HepG2 (cell line): ENCODE measurements around the gene PTPRN. TPM values are rescaled to one million over a fixed set of nuclear protein-coding genes. Genes with fewer than 3 reads are reported as not detected.

ENCODE experiments used
- ASH2L ChIP-seq: fragments of 300-600, 200-600 bp; sonication (generic); IDR thresholded peaks from 2 replicates; pipeline ENCODE4 v1.7.0; 2017; ENCODE audit warnings: low read depth, mild to moderate bottlenecking, moderate library complexity, mixed read lengths, low read length; ENCODE audit not compliant: insufficient read length
- FLYWCH1 ChIP-seq: sonication (generic); formaldehyde crosslinking; IDR thresholded peaks from 2 replicates; pipeline ENCODE4 v1.8.1; 2023; ENCODE audit warnings: mild to moderate bottlenecking, missing genetic modification reagents
- FOXJ3 ChIP-seq: sonication (generic); formaldehyde crosslinking; IDR thresholded peaks from 2 replicates; pipeline ENCODE4 v1.4.0; 2020; ENCODE audit warnings: missing genetic modification reagents, mild to moderate bottlenecking, borderline replicate concordance
- GTF3A ChIP-seq: sonication (generic); formaldehyde crosslinking; conservative IDR thresholded peaks from 2 replicates; pipeline ENCODE4 v1.4.0; 2020; ENCODE audit warnings: mild to moderate bottlenecking, missing genetic modification reagents
- KLF13 ChIP-seq: sonication (generic); formaldehyde crosslinking; IDR thresholded peaks from 2 replicates; pipeline ENCODE4 v1.4.0; 2020; ENCODE audit warnings: mild to moderate bottlenecking, missing genetic modification reagents
- KMT2B ChIP-seq: IDR thresholded peaks from 2 replicates; pipeline ENCODE4 v1.6.1; 2016; ENCODE audit warnings: missing genetic modification reagents, missing compliant biosample characterization
- MIXL1 ChIP-seq: IDR thresholded peaks from 2 replicates; pipeline ENCODE4 v1.6.1; 2016
- MYC ChIP-seq: sonication (generic); formaldehyde crosslinking; IDR thresholded peaks from 2 replicates; pipeline ENCODE4 v1.9.0; 2021; ENCODE audit warnings: missing genetic modification reagents, borderline replicate concordance
- NCOA1 ChIP-seq: sonication (generic); formaldehyde crosslinking; IDR thresholded peaks from 2 replicates; pipeline ENCODE4 v1.9.0; 2021; ENCODE audit warnings: missing genetic modification reagents
- NFRKB ChIP-seq: fragments of 450-650 bp; IDR thresholded peaks from 2 replicates; pipeline ENCODE4 v1.6.1; 2017
- NPAS2 ChIP-seq: sonication (generic); formaldehyde crosslinking; IDR thresholded peaks from 2 replicates; pipeline ENCODE4 v1.8.0; 2022; ENCODE audit warnings: mild to moderate bottlenecking, missing genetic modification reagents, borderline replicate concordance
- PAX8 ChIP-seq: sonication (generic); formaldehyde crosslinking; IDR thresholded peaks from 2 replicates; pipeline ENCODE4 v1.8.0; 2022; ENCODE audit warnings: mild to moderate bottlenecking, missing genetic modification reagents, borderline replicate concordance
- RARG ChIP-seq: sonication (generic); formaldehyde crosslinking; IDR thresholded peaks from 2 replicates; pipeline ENCODE4 v1.4.0; 2020; ENCODE audit warnings: low read depth, mild to moderate bottlenecking, missing genetic modification reagents
- TMF1 ChIP-seq: sonication (generic); formaldehyde crosslinking; IDR thresholded peaks from 2 replicates; pipeline ENCODE4 v1.8.1; 2022; ENCODE audit warnings: low read depth, missing genetic modification reagents
- TOE1 ChIP-seq: sonication (generic); formaldehyde crosslinking; IDR thresholded peaks from 2 replicates; pipeline ENCODE4 v1.4.0; 2020; ENCODE audit warnings: mild to moderate bottlenecking, missing genetic modification reagents
- ZBTB3 ChIP-seq: sonication (generic); formaldehyde crosslinking; IDR thresholded peaks from 2 replicates; pipeline ENCODE4 v1.4.0; 2020; ENCODE audit warnings: low read depth, mild to moderate bottlenecking, moderate library complexity, missing genetic modification reagents, borderline replicate concordance
- ZFAT ChIP-seq: sonication (generic); formaldehyde crosslinking; conservative IDR thresholded peaks from 2 replicates; pipeline ENCODE4 v1.8.1; 2023; ENCODE audit warnings: missing genetic modification reagents, inconsistent platforms
- ZFP41 ChIP-seq: sonication (generic); formaldehyde crosslinking; IDR thresholded peaks from 2 replicates; pipeline ENCODE4 v1.4.0; 2020; ENCODE audit warnings: mild to moderate bottlenecking, missing genetic modification reagents, borderline replicate concordance
- ZNF329 ChIP-seq: sonication (generic); formaldehyde crosslinking; IDR thresholded peaks from 2 replicates; pipeline ENCODE4 v1.9.0; 2021; ENCODE audit warnings: low read depth, mild to moderate bottlenecking, missing genetic modification reagents
- ZNF430 ChIP-seq: sonication (generic); formaldehyde crosslinking; IDR thresholded peaks from 2 replicates; pipeline ENCODE4 v1.9.0; 2021; ENCODE audit warnings: mild to moderate bottlenecking, missing genetic modification reagents
- ZNF558 ChIP-seq: sonication (generic); formaldehyde crosslinking; IDR thresholded peaks from 2 replicates; pipeline ENCODE4 v1.9.0; 2022; ENCODE audit warnings: mild to moderate bottlenecking, missing genetic modification reagents, borderline replicate concordance
- ZNF577 ChIP-seq: sonication (generic); formaldehyde crosslinking; IDR thresholded peaks from 2 replicates; pipeline ENCODE4 v1.4.0; 2020; ENCODE audit warnings: mild to moderate bottlenecking, low read depth, missing genetic modification reagents, borderline replicate concordance
- ZNF615 ChIP-seq: sonication (generic); formaldehyde crosslinking; IDR thresholded peaks from 2 replicates; pipeline ENCODE4 v1.5.0; 2020; ENCODE audit warnings: mild to moderate bottlenecking, missing genetic modification reagents, borderline replicate concordance
- ZSCAN21 ChIP-seq: sonication (generic); formaldehyde crosslinking; IDR thresholded peaks from 2 replicates; pipeline ENCODE4 v1.8.0; 2022; ENCODE audit warnings: mild to moderate bottlenecking, missing genetic modification reagents, moderate library complexity, borderline replicate concordance
- polyA plus RNA-seq, 8 experiments: library from polyadenylated mRNA; depleted of rRNA in 3 of 8; stranded (reverse) in 7 of 8; unstranded in 1 of 8; fragments of >200 nt; fragmentation: Illumina TruSeq in 4 of 8; extraction: Trizol in 4 of 8; gene quantifications; 2 replicates each; pipeline versions ENCODE4 v1.2.1 to v1.2.3, GENCODE V29; 2011 to 2016; ENCODE audit warnings: low read depth in 4 of 8, missing spikeins in 1 of 8, mixed read lengths in 1 of 8; ENCODE audit not compliant: insufficient read depth in 1 of 8
- total RNA-seq, 5 experiments: library from RNA; depleted of rRNA; stranded (reverse); fragments of >200 nt; fragmentation: Illumina TruSeq; extraction: Trizol; gene quantifications; 2 replicates each; pipeline ENCODE4 v1.2.3, GENCODE V29; 2016; ENCODE audit warnings: low read depth in 1 of 5
- TF ChIP-seq, protein P1 (sequence below): sonication (generic); formaldehyde crosslinking; IDR thresholded peaks from 2 replicates; pipeline ENCODE4 v1.4.0; 2020; ENCODE audit warnings: mild to moderate bottlenecking, missing genetic modification reagents
- TF ChIP-seq, protein P2 (sequence below): sonication (generic); formaldehyde crosslinking; conservative IDR thresholded peaks from 2 replicates; pipeline ENCODE4 v1.5.0; 2020; ENCODE audit warnings: missing genetic modification reagents
- TF ChIP-seq, protein P3 (sequence below): sonication (generic); formaldehyde crosslinking; IDR thresholded peaks from 2 replicates; pipeline ENCODE4 v1.5.0; 2020; ENCODE audit warnings: missing genetic modification reagents

The PTPRN gene
- total and polyA plus RNA-seq, 2 of the 13 experiments (the other 11 are each of a cell fraction or from before 2014, with no cell fraction given) = 0.26 TPM; not detected in 1

DNA sequence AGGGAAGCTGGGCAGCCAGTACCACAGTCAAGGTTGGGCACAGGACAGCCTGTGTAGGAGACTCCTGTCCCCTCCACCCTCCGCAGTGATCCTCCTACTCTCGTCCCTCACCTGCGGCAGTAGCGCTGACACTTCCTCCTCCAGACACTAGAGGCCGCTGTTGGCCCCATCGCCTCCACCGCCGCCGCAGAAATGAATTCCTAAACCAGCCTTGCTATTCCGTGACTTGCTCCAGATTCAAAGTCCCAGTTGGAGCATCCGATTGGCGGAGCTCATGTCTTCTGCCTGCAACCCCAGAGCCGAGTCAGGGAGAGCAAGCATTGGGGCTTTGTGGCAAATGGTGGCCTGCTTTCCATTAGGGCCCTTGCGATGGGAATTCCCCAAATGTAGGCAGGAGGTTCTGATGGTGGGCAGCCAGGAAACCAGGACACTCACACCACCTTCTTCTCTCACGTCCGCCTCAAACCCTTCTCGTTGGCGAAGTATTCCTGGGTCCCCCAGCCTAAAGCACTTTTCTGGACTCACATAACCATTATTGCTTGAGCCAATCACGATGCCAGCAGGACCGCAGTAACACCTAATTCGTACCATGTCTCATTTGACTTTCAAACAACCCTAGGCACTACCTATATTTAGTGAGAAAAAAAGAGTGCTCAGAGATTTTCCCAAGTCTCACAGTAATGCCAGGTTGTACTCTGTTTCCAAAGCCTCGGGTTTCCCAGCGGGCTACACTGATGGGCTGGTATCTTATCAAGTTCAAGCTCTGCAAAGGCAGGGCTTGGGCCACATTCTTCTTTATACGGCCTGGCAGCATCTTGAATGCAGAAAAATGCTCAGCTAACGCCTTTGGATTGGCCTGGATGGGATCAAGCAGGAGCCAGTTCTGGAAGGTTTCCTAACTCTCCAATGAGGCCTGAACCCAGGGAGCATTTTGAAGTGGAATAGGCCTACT, 31.2 kb downstream of the PTPRN start (continued):
- TF ChIP-seq, protein P1, sequence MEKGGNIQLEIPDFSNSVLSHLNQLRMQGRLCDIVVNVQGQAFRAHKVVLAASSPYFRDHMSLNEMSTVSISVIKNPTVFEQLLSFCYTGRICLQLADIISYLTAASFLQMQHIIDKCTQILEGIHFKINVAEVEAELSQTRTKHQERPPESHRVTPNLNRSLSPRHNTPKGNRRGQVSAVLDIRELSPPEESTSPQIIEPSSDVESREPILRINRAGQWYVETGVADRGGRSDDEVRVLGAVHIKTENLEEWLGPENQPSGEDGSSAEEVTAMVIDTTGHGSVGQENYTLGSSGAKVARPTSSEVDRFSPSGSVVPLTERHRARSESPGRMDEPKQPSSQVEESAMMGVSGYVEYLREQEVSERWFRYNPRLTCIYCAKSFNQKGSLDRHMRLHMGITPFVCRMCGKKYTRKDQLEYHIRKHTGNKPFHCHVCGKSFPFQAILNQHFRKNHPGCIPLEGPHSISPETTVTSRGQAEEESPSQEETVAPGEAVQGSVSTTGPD (CRISPR knock-in tag) = no peak
- TF ChIP-seq RARG (CRISPR knock-in tag) = no peak
- TF ChIP-seq NPAS2 = no peak
- TF ChIP-seq FLYWCH1 (CRISPR knock-in tag) = no peak
- no peak for TF ChIP-seq ASH2L
- TF ChIP-seq, protein P2, sequence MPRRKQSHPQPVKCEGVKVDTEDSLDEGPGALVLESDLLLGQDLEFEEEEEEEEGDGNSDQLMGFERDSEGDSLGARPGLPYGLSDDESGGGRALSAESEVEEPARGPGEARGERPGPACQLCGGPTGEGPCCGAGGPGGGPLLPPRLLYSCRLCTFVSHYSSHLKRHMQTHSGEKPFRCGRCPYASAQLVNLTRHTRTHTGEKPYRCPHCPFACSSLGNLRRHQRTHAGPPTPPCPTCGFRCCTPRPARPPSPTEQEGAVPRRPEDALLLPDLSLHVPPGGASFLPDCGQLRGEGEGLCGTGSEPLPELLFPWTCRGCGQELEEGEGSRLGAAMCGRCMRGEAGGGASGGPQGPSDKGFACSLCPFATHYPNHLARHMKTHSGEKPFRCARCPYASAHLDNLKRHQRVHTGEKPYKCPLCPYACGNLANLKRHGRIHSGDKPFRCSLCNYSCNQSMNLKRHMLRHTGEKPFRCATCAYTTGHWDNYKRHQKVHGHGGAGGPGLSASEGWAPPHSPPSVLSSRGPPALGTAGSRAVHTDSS (CRISPR knock-in tag) = no peak
- TF ChIP-seq ZNF430 = no peak
- no peak for TF ChIP-seq NCOA1 (CRISPR knock-in tag)
- TF ChIP-seq TOE1 = no peak
- TF ChIP-seq FOXJ3 (CRISPR knock-in tag) = no peak; the same call in 1 of the 2 replicates
- TF ChIP-seq NFRKB = no peak
- no peak for TF ChIP-seq ZFP41 (CRISPR knock-in tag)
- TF ChIP-seq, protein P3, sequence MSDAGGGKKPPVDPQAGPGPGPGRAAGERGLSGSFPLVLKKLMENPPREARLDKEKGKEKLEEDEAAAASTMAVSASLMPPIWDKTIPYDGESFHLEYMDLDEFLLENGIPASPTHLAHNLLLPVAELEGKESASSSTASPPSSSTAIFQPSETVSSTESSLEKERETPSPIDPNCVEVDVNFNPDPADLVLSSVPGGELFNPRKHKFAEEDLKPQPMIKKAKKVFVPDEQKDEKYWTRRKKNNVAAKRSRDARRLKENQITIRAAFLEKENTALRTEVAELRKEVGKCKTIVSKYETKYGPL (CRISPR knock-in tag) = no peak
- no peak; the same call in 1 of the 2 replicates for TF ChIP-seq MYC (CRISPR knock-in tag)
- TF ChIP-seq ZNF615 (CRISPR knock-in tag) = no peak
- no peak for TF ChIP-seq ZNF577 (CRISPR knock-in tag)
- no peak for TF ChIP-seq ZNF558 (CRISPR knock-in tag)
- TF ChIP-seq MIXL1 = 0 out of 2 replicates have a peak, but pooled peaks have one; percentile 27
- no peak; the same call in 1 of the 2 replicates for TF ChIP-seq TMF1 (CRISPR knock-in tag)
- no peak for TF ChIP-seq ZNF329 (CRISPR knock-in tag)
- TF ChIP-seq GTF3A (CRISPR knock-in tag) = no peak
- TF ChIP-seq ZSCAN21 (CRISPR knock-in tag) = no peak
- peak; percentile 35; the same call in 1 of the 2 replicates for TF ChIP-seq KMT2B (CRISPR knock-in tag)
- TF ChIP-seq KLF13 (CRISPR knock-in tag) = no peak; the same call in 1 of the 2 replicates
- no peak for TF ChIP-seq ZFAT
- no peak for TF ChIP-seq PAX8 (CRISPR knock-in tag)
- TF ChIP-seq ZBTB3 (CRISPR knock-in tag) = no peak
